H1 (cell line): Measurements from ENCODE around the gene AFF2.

Experiments
- ATF2 ChIP-seq: IDR thresholded peaks from 2 replicates; pipeline ENCODE4 v1.6.1; 2012; ENCODE audit warnings: low read length, inconsistent platforms
- CTCF ChIP-seq, 3 experiments: IDR thresholded peaks; 1 replicate in 2 of 3; 2 replicates in 1 of 3; pipeline versions ENCODE4 v1.5.1 to v1.6.1; 2011; ENCODE audit warnings: low read length in 3 of 3, mild to moderate bottlenecking in 3 of 3, inconsistent platforms in 2 of 3, low read depth in 1 of 3, moderate library complexity in 1 of 3; ENCODE audit not compliant: insufficient read depth in 1 of 3; ENCODE audit errors: control extremely low read depth in 1 of 3
- EP300 ChIP-seq, 2 experiments: IDR thresholded peaks; 1 replicate in 1 of 2; 2 replicates in 1 of 2; pipeline ENCODE4 v1.6.1; 2011 to 2012; ENCODE audit warnings: low read depth in 2 of 2, low read length in 2 of 2, mild to moderate bottlenecking in 2 of 2, borderline replicate concordance in 1 of 2, inconsistent platforms in 1 of 2, moderate library complexity in 1 of 2
- POLR2A ChIP-seq, 2 experiments: IDR thresholded peaks; 1 replicate in 1 of 2; 2 replicates in 1 of 2; pipeline ENCODE4 v1.6.1; 2011; ENCODE audit warnings: low read depth in 2 of 2, low read length in 2 of 2, mild to moderate bottlenecking in 2 of 2; ENCODE audit errors: control extremely low read depth in 1 of 2
- SIN3A ChIP-seq, 2 experiments: IDR thresholded peaks in 1 of 2; conservative IDR thresholded peaks in 1 of 2; 2 replicates each; pipeline ENCODE4 v1.6.1; 2011 to 2012; ENCODE audit warnings: low read length in 2 of 2, improper control_type of control experiment in 1 of 2, low read depth in 1 of 2, mild to moderate bottlenecking in 1 of 2

DNA sequence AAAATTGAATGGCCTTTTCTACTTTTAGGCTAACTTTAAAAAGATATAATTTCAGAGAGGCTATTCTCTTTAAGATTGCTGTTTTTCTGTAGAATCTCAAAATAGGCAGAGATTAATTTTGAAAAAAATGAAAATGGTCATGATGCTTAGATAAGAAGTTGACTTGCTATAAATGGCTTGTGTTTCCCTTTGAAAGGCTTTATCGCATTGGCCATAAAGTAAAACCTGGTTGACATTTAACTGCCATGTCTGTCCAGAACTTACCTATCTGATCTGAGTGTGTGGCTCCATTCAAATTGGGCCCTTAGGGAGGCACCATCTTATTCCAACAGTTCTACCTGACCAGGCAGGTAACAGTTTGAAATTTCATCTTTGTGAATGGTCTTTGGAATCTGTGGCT is 56.1 kb downstream of the AFF2 start:
- TF ChIP-seq POLR2A (IDR thresholded peaks at IDR 0.05; ENCODE audit: control extremely low read depth in 1 of 2, low read depth in 2 of 2, low read length in 2 of 2) (no peak), SIN3A (conservative IDR thresholded peaks at IDR 0.05 in 1 of 2, IDR thresholded peaks at IDR 0.05 in 1 of 2; ENCODE audit: low read depth in 1 of 2, low read length in 2 of 2) (no peak), CTCF (IDR thresholded peaks at IDR 0.05; ENCODE audit: control extremely low read depth in 1 of 3, insufficient read depth in 1 of 3, low read depth in 1 of 3, low read length in 3 of 3) (no peak), EP300 (IDR thresholded peaks at IDR 0.05; ENCODE audit: borderline replicate concordance in 1 of 2, low read depth in 2 of 2, low read length in 2 of 2) (no peak), ATF2 (no peak)
